ENCODE results near the gene CSK.

CSK gene

GRCh38 chr15:74815961-74816360 is 34.1 kb downstream of the CSK start:
- no peak for DNase-seq (ENCODE audit: low read depth, low spot score)
- no peak overlapping the region for H3K4me3 ChIP-seq (ENCODE audit: low read length)

DNA sequence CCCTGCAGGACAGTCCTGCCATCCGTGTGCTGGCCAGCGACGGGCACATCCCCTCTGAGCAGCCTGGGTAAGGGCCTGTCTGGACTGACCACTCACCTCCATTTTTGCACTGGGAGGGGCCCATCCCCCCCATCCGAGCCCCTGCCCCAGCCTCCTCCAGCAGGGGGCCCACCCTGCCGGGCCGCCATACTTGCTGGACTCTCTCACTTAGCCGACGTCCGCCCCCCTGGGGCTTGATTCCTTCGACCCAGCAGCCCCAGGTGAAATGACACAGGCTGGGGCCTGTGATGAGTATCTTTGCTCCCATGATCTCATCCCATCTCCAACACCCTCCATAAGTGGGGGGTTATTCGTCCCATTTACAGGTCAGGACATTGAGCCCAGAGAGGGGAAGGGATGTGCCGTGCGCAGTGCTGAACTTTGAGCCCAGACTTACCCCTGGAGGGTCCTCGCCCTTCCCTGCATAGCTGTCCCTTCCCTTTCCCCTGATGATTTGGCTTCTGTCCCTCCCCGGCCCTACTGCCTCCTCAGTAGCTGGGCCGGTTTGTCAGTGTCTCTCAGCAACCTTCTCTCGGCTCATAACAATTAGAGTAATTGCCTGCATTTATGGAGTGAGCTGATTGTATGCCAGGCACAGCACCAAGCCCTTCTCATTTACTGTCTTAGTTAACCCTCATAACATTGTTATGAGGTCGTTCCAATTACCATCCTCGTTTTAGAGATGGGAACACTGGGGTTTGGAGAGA is 34.9 kb downstream of the CSK start:
- DNase-seq (ENCODE audit: low read depth, low spot score) = no peak
- no peak overlapping the region for H3K4me3 ChIP-seq (ENCODE audit: low read length)

DNA sequence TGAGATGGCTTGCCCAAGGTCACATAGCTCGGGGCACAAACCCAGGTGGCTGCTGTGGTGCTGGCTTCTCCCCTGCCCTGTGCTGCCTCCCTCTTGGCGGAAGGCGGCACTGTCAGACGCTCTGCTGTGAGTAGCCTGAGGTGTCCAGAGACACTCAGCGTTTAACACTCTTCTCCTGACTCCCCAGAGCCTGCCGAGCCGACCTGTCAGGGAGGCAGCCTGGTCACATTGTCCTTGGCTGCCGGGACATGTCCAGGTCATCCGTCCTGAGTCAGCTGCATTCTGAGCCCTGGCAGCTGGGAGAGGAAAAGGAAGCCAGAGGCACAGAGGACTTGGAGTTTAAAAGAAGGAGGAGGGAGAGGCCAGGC is 35.5 kb downstream of the CSK start:
- H3K4me3 ChIP-seq (ENCODE audit: low read length) = no peak overlapping the region
- DNase-seq (ENCODE audit: low read depth, low spot score) = no peak

GRCh38 chr15:74820056-74820455 is 38.2 kb downstream of the CSK start:
- H3K4me3 ChIP-seq (ENCODE audit: low read length) = no peak overlapping the region
- DNase-seq (ENCODE audit: low read depth, low spot score) = no peak

GRCh38 chr15:74821091-74821789 is 39.4 kb downstream of the CSK start:
- no peak overlapping the region for H3K4me3 ChIP-seq (ENCODE audit: low read length)
- DNase-seq (ENCODE audit: low read depth, low spot score) = no peak

GRCh38 chr15:74821790-74822158 is 39.9 kb downstream of the CSK start:
- DNase-seq (ENCODE audit: low read depth, low spot score) = no peak
- H3K4me3 ChIP-seq (ENCODE audit: low read length) = no peak overlapping the region

DNA sequence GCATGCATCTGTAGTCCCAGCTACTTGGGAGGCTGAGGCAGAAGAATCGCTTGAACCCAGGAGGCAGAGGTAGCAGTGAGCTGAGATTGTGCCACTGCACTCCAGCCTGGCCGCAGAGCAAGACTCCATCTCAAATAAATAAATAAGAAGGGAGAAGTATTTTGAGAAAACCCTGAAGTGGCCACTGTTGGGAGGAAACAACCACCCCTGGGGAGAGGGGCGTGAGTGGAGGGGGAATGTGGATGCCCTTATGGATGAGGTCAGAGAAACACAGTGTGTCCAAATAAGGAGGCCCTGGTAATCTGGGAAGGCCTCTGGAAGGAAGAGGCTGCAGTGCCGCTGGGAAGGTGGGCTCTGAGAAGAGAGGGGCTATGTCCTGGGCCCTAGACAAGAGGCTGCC is 40.4 kb downstream of the CSK start:
- DNase-seq (ENCODE audit: low read depth, low spot score) = no peak
- no peak overlapping the region for H3K4me3 ChIP-seq (ENCODE audit: low read length)

- DNase-seq (ENCODE audit: low read depth, low spot score) = no peak
Observed at GRCh38 chr15:74823324-74823723, 41.4 kb downstream of the CSK start.

DNA sequence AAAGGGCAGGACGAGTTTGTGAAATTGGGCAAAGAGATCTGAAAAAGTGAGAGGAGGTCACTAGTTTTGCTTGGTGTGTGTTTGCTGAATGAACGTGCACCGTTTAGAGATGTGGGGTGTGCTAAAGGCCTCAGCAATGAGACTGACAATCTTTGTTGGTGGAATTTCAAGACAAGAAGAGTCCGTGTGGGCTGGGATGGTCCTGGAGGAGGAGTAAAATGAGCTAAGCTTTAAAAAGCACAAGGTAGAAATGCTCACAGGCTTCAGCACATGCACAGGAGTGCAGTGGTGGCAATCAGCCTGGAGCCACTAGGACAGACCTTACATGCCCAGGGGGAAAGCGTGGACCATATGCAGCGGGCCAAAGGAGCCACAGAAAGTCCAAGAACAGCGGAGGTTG is 43.1 kb downstream of the CSK start:
- no peak for DNase-seq (ENCODE audit: low read depth, low spot score)
- no peak overlapping the region for H3K4me3 ChIP-seq (ENCODE audit: low read length)

More at GRCh38 chr15:74823324-74823723, 41.4 kb downstream of the CSK start:
- H3K4me3 ChIP-seq (ENCODE audit: low read length) = no peak overlapping the region

GRCh38 chr15:74825866-74826265 is 44.0 kb downstream of the CSK start:
- no peak overlapping the region for H3K4me3 ChIP-seq (ENCODE audit: low read length)
- no peak for DNase-seq (ENCODE audit: low read depth, low spot score)

DNA sequence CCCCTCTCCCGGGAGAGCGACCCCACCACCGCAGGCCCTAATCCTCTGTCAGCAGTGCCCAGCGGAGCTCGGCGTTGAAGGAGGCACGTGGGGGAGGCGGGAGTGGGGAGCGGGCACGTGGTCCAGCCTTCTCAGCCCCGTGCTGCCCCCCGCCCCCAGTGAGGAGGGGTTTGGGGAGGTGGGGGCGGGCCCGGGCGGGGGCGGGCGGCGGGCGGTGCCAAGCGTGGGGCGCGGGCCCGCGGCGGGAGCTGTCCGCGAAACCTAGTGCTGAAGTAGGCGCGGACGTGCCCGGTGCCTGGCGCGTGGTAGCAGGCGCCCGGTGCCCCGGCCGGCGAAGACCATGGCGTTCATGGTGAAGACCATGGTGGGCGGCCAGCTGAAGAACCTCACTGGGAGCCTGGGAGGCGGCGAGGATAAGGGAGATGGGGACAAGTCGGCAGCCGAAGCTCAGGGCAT is 44.5 kb downstream of the CSK start, which contains the start of gene CPLX3:
CPLX3 (plus strand) TSS at position 264 of the 456 bp plus-strand sequence; CDS start at position 341, 77 bp downstream.
- no peak within 1 kb of the TSS for H3K4me3 ChIP-seq (ENCODE audit: low read length)

DNA sequence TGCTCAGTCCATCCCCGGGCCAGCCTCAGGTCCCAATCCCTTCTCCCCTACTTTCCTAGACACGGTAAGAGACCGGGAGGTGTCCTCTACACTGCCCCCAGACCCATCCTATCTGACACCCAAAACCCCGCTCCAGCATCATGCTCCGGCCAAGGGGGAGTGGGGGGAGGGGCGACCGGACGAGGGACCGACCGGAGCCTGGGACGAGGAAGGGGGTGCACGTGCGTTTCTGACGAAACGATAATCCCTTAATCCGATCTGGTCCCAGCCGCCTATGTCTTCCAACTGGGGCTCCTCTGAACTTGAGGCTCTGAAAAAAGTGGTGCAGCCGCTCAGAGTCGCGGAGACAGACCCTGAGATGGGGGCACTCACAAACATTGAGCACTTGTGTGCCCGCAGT is 45.0 kb downstream of the CSK start:
- DNase-seq (ENCODE audit: low read depth, low spot score) = no peak
- H3K4me3 ChIP-seq (ENCODE audit: low read length) = no peak overlapping the region

More for the DNA sequence above, 44.5 kb downstream of the CSK start, which contains the start of gene CPLX3:
- no peak for DNase-seq (ENCODE audit: low read depth, low spot score)

DNA sequence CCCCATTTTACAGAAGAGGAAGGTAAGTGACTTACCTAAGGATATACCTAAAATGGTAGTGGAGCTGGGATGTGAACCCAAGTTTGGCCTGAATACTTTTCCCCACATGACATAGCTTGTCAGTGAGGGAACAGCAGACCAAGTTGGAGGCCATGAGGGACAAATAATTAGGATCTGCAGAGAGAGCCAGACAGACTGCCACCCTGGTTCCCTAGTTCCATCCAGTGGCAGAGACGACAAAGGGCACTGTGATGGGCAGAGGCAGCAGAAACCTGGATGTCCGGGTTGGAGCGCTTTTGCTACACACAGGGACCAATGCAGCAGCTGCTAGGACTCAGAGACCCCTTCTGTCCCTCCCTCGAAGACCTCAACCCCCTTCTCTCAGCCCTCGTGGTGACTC is 45.7 kb downstream of the CSK start:
- no peak overlapping the region for H3K4me3 ChIP-seq (ENCODE audit: low read length)
- no peak for DNase-seq (ENCODE audit: low read depth, low spot score)

- H3K4me3 ChIP-seq (ENCODE audit: low read length) = no peak overlapping the region
- no peak for DNase-seq (ENCODE audit: low read depth, low spot score)
Observed at GRCh38 chr15:74828835-74829234, 47.0 kb downstream of the CSK start.

DNA sequence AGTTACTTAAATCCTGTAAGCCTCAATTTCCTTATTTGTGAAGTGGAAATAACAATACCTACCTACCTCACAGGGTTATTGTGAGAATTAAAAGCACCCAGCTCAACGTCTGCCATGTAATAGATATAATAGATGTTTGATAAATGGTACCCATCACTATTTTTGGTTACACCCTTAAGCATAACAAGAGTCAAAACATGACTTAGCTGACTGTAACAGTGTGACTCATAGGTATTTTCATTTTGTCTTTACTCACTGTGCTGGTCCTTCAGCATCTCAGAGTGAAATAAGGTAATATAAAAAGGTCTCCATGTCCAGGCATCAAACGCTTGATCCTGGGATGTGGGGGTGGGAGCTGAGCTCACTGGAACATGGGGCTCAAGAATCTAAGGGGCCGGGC is 47.6 kb downstream of the CSK start:
- DNase-seq (ENCODE audit: low read depth, low spot score) = no peak

GRCh38 chr15:74829991-74830390 is 48.1 kb downstream of the CSK start:
- DNase-seq (ENCODE audit: low read depth, low spot score) = no peak
- no peak overlapping the region for H3K4me3 ChIP-seq (ENCODE audit: low read length)

More for the DNA sequence above, 47.6 kb downstream of the CSK start:
- H3K4me3 ChIP-seq (ENCODE audit: low read length) = no peak overlapping the region

DNA sequence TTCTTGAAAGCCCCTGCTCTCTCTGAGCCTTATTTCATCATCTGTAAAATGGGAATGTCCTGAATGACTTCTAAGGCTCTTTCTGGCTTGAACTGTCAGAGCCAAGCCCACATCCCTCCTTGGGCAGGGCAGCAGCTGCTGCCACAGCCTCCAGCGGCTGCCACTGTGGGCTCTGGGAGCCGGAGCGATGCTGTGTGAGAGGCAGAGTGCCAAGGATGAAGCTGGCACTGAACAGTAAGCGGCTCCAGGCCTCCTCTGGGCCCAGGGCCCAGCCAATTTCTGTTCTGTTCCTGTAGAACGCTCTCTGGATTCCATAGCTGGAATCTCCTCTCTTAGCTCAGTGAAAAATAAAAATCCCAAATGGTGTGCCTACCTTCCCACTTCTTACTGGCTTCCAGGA is 49.0 kb downstream of the CSK start:
- no peak for DNase-seq (ENCODE audit: low read depth, low spot score)

GRCh38 chr15:74831813-74832495 is 50.1 kb downstream of the CSK start:
- no peak overlapping the region for H3K4me3 ChIP-seq (ENCODE audit: low read length)
- no peak for DNase-seq (ENCODE audit: low read depth, low spot score)

More for the DNA sequence above, 49.0 kb downstream of the CSK start:
- no peak overlapping the region for H3K4me3 ChIP-seq (ENCODE audit: low read length)

DNA sequence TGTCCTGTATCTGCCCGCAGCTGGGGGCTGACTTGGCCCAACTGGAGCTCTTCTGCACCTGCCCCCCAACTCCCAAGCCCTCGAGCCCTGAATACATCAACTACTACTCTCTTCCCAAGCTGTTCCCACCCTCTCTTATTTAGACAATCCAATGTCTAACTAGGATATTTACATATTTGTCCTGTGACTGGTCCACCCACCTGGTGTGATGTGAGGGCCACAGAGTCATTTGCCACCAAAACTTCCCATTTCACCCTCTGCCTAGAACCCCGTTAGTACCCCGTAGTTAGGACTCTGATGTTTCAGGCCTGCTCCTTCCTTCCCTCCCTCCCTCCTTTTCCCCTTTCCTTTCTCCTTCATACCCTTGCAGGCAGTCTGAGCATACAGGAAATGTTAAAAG is 50.9 kb downstream of the CSK start:
- DNase-seq (ENCODE audit: low read depth, low spot score) = no peak
- no peak overlapping the region for H3K4me3 ChIP-seq (ENCODE audit: low read length)

All from Jurkat, Clone E6-1 (cell line).